ENCODE data around the gene AFF1.

DNA sequence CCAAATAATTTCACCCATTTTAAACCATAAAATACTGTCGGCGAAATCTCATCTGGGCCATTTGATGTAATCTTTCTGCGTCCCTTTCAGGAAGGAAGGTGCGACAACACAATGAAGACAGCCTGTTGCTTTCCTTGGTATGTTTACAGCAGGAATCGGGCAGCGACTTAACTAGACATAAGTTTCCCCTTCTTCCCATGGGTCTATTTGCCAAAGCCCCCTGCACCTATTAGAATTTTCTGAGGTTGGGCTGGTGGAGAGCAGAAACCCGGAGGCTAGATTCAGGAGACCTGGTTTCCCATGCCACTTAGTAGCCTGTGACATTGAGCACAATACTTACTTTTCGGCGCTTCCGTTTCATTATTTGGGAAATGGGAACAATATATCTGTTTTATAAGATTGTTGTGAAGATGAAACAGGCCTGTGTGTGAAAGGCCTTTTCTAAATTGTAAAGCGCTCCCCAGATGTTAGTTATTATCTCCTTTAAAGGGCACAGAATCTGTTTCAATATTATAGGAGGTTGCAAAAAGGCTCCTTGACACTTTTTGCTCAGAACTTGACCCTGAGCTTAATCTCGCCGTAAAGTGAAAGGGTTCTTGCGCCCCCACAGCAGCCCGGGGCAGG, 552 bp upstream of the AFF1 start:
- TF ChIP-seq, protein P1, sequence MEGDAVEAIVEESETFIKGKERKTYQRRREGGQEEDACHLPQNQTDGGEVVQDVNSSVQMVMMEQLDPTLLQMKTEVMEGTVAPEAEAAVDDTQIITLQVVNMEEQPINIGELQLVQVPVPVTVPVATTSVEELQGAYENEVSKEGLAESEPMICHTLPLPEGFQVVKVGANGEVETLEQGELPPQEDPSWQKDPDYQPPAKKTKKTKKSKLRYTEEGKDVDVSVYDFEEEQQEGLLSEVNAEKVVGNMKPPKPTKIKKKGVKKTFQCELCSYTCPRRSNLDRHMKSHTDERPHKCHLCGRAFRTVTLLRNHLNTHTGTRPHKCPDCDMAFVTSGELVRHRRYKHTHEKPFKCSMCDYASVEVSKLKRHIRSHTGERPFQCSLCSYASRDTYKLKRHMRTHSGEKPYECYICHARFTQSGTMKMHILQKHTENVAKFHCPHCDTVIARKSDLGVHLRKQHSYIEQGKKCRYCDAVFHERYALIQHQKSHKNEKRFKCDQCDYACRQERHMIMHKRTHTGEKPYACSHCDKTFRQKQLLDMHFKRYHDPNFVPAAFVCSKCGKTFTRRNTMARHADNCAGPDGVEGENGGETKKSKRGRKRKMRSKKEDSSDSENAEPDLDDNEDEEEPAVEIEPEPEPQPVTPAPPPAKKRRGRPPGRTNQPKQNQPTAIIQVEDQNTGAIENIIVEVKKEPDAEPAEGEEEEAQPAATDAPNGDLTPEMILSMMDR (conservative IDR thresholded peaks at IDR 0.05 in 1 of 2, IDR thresholded peaks at IDR 0.05 in 1 of 2; ENCODE audit: extremely low read depth in 1 of 2, insufficient read depth in 1 of 2, low read depth in 1 of 2, low read length in 2 of 2) = no peak
- no peak for TF ChIP-seq EZH2 (IDR thresholded peaks at IDR 0.05; ENCODE audit: borderline replicate concordance, low read length)

Data from mammary epithelial cell (primary cell).